Cardiac muscle cell (in vitro differentiated cells and primary cell): ENCODE measurements around the gene PIGZ. TPM values are rescaled to one million over a fixed set of nuclear protein-coding genes. Genes with fewer than 3 reads are reported as not detected.

Experiments
- DNase-seq, 2 donors: peaks; one replicate each; pipeline versions ENCODE4 v3.0.0 to v3.0.0-alpha.2; 2010 to 2017; ENCODE audit warnings: low read depth in 1 of 2, low spot score in 1 of 2
- H3K27ac ChIP-seq: fragments of 200-600 bp; sonication (generic); 2 replicates; pipeline ENCODE4 v1.5.1; 2016
- H3K27me3 ChIP-seq: fragments of 200-600 bp; sonication (generic); 2 replicates; pipeline ENCODE4 v1.6.0; 2016; ENCODE audit warnings: control low read depth
- H3K36me3 ChIP-seq: fragments of 200-600 bp; sonication (generic); 2 replicates; pipeline ENCODE4 v1.5.1; 2016; ENCODE audit warnings: control low read depth
- H3K4me1 ChIP-seq: fragments of 200-600 bp; sonication (generic); 2 replicates; pipeline ENCODE4 v1.8.1; 2017; ENCODE audit warnings: low read depth, mild to moderate bottlenecking, mixed run types
- H3K4me3 ChIP-seq: fragments of 200-600 bp; sonication (generic); 2 replicates; pipeline ENCODE4 v1.5.1; 2016; ENCODE audit warnings: mild to moderate bottlenecking
- H3K9me3 ChIP-seq: fragments of 200-600 bp; sonication (generic); 2 replicates; pipeline ENCODE4 v1.5.1; 2017; ENCODE audit warnings: low read depth, mild to moderate bottlenecking, control low read depth
- CTCF ChIP-seq: IDR thresholded peaks from 2 replicates; pipeline ENCODE4 v1.5.1; 2012; ENCODE audit warnings: low read depth, mild to moderate bottlenecking, low read length
- polyA plus RNA-seq: library from polyadenylated mRNA; unstranded; fragments of >200 nt; fragmentation: Nextera tagmentation; extraction: Ambion mirVana; gene quantifications from 2 replicates; pipeline ENCODE4 v1.2.1, GENCODE V29; 2016
- total RNA-seq: library from RNA; depleted of rRNA; stranded (reverse); fragments of >200 nt; gene quantifications from 2 replicates; pipeline ENCODE4 v1.2.3, GENCODE V29; 2016

The PIGZ gene
- total and polyA plus RNA-seq, 2 experiments from 2014 or later: 4.1 to 8.1 TPM

- H3K4me1 ChIP-seq: no peaks in the 10 kb centered on the region
- DNase-seq: no peak
- no peak for TF ChIP-seq CTCF
- H3K9me3 ChIP-seq: no peaks in the 10 kb centered on the region
- no peak overlapping the region for H3K27ac ChIP-seq
- H3K4me3 ChIP-seq: no peak overlapping the region
- no peaks in the 10 kb centered on the region for H3K36me3 ChIP-seq
- peaks cover 100% of the 10 kb centered on the region for H3K27me3 ChIP-seq
These were observed 2.8 kb downstream of the PIGZ start for GRCh38 chr3:196965804-196966173.

GRCh38 chr3:196965112-196965803, 3.4 kb downstream of the PIGZ start:
- Histone ChIP-seq H3K9me3 (no peaks in the 10 kb centered on the region), H3K4me3 (no peak overlapping the region), H3K4me1 (no peaks in the 10 kb centered on the region), H3K27me3 (peaks cover 98% of the 10 kb centered on the region), H3K27ac (no peak overlapping the region), H3K36me3 (no peaks in the 10 kb centered on the region)
- DNase-seq: no peak
- TF ChIP-seq CTCF: no peak

- no peaks in the 10 kb centered on the region for H3K36me3 ChIP-seq
- no peak for TF ChIP-seq CTCF
- H3K4me3 ChIP-seq: no peak overlapping the region
- no peak for DNase-seq
- no peaks in the 10 kb centered on the region for H3K9me3 ChIP-seq
- H3K27me3 ChIP-seq: peaks cover 98% of the 10 kb centered on the region
- H3K27ac ChIP-seq: no peak overlapping the region
- H3K4me1 ChIP-seq: no peaks in the 10 kb centered on the region
These were observed 5.0 kb downstream of the PIGZ start for GRCh38 chr3:196963631-196963953.

- no peak overlapping the region for H3K27ac ChIP-seq
- no peaks in the 10 kb centered on the region for H3K9me3 ChIP-seq
- DNase-seq: no peak
- no peak overlapping the region for H3K4me3 ChIP-seq
- H3K27me3 ChIP-seq: peaks cover 92% of the 10 kb centered on the region
- no peak for TF ChIP-seq CTCF
- H3K36me3 ChIP-seq: no peaks in the 10 kb centered on the region
- H3K4me1 ChIP-seq: no peaks in the 10 kb centered on the region
These were observed 5.6 kb downstream of the PIGZ start for GRCh38 chr3:196962930-196963630.

GRCh38 chr3:196962108-196962929, 6.3 kb downstream of the PIGZ start:
- no peak for TF ChIP-seq CTCF
- H3K4me3 ChIP-seq: no peak overlapping the region
- H3K36me3 ChIP-seq: no peaks in the 10 kb centered on the region
- H3K27ac ChIP-seq: no peak overlapping the region
- no peak for DNase-seq
- peaks cover 85% of the 10 kb centered on the region for H3K27me3 ChIP-seq
- no peaks in the 10 kb centered on the region for H3K4me1 ChIP-seq
- no peaks in the 10 kb centered on the region for H3K9me3 ChIP-seq
